ENCODE results near the gene VARS2. TPM values are rescaled to one million over a fixed set of nuclear protein-coding genes. Genes with fewer than 3 reads are reported as not detected.
"Not testable (repeated sequence)": the region's sequence is repeated elsewhere in the genome, so short reads cannot be mapped to it uniquely, and the experiment has no call there.

VARS2 gene
- polyA plus RNA-seq, 1 donor (not counting 4 experiments of a cell fraction or from before 2014, with no cell fraction given) = 13.8 TPM

DNA sequence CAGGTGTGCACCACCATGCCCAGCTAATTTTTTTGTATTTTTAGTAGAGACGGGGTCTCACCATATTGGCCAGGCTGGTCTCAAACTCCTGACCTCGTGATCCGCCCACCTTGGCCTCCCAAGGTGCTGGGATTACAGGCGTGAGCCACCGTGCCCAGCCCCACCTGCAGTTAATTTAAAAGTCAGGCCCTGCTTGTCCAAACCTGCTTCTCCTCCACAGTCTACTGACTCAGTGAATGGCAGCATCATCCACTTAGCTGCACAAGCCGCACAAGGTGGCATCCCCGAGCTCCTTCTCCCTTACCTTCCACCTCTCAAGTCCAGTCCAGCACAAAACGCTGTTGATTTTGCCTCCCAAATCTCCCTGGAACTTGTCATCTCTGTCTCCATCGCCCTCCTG, 11.8 kb upstream of the VARS2 start:
- not testable (repeated sequence) for H3K9me1 ChIP-seq (ENCODE audit: control insufficient read depth, extremely low read depth, insufficient read depth, low read length)

DNA sequence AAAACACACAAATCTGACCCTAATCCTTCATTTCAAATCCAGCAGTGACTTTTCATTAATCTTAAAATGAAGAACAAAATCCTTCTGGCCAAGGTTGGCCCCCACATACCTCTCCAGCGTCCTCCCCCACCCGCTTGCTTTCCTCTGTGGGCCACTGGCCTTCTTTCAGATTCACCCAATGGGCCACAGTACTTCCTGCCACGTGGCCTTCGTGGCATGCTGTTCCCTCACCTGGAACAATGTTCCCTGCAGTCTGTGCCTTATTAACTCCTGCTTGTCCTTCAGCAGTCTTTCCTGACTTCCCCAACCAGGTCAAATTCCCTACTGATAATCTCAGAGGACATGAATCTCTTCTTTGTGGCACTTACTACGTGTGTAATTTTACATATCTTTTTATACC, 11.3 kb upstream of the VARS2 start:
- no peak overlapping the region for H2AFZ ChIP-seq (ENCODE audit: control insufficient read depth, low read length)
- H3K27ac ChIP-seq (ENCODE audit: control insufficient read depth, insufficient read depth, low read length) = peak overlapping the region; percentile 13
- no peak for DNase-seq (ENCODE audit: low read depth, low spot score)
- TF ChIP-seq, protein P1, sequence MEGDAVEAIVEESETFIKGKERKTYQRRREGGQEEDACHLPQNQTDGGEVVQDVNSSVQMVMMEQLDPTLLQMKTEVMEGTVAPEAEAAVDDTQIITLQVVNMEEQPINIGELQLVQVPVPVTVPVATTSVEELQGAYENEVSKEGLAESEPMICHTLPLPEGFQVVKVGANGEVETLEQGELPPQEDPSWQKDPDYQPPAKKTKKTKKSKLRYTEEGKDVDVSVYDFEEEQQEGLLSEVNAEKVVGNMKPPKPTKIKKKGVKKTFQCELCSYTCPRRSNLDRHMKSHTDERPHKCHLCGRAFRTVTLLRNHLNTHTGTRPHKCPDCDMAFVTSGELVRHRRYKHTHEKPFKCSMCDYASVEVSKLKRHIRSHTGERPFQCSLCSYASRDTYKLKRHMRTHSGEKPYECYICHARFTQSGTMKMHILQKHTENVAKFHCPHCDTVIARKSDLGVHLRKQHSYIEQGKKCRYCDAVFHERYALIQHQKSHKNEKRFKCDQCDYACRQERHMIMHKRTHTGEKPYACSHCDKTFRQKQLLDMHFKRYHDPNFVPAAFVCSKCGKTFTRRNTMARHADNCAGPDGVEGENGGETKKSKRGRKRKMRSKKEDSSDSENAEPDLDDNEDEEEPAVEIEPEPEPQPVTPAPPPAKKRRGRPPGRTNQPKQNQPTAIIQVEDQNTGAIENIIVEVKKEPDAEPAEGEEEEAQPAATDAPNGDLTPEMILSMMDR (optimal IDR thresholded peaks at IDR 0.05 in 1 of 3, IDR thresholded peaks at IDR 0.05 in 1 of 3, conservative IDR thresholded peaks at IDR 0.05 in 1 of 3; ENCODE audit: extremely low read depth in 1 of 3, insufficient read depth in 2 of 3, low read length in 3 of 3) = no peak
- TF ChIP-seq EZH2 (IDR thresholded peaks at IDR 0.05; ENCODE audit: low read length) = no peak
- H3K4me2 ChIP-seq (ENCODE audit: control insufficient read depth, extremely low read depth, insufficient read depth, low read depth, low read length) = peak overlapping the region; percentile 50
- H3K36me3 ChIP-seq (ENCODE audit: control insufficient read depth in 2 of 2, extremely low read depth in 1 of 2, insufficient read depth in 2 of 2, low read length in 2 of 2) = peaks cover 24 to 27% of the 10 kb centered on the region in 2 experiments
- H3K4me1 ChIP-seq (ENCODE audit: control insufficient read depth, extremely low read depth, insufficient read depth, low read length) = peaks cover 9% of the 10 kb centered on the region
- H3K79me2 ChIP-seq (ENCODE audit: control insufficient read depth, insufficient read depth, low read length) = no peaks in the 10 kb centered on the region
- H3K9ac ChIP-seq (ENCODE audit: control insufficient read depth, extremely low read depth, insufficient read depth, low read length) = no peak overlapping the region
- dilution Hi-C loops (cut with MboI; ENCODE audit: extremely low pct_ligation_motif_present, low sequenced_read_pairs) = no loop called here
- no peaks in the 10 kb centered on the region for H3K9me1 ChIP-seq (ENCODE audit: control insufficient read depth, extremely low read depth, insufficient read depth, low read length)
- no peak overlapping the region for H3K4me3 ChIP-seq (ENCODE audit: control insufficient read depth in 2 of 3, extremely low read depth in 1 of 3, insufficient read depth in 2 of 3, low read depth in 1 of 3, low read length in 3 of 3)
- H4K20me1 ChIP-seq (ENCODE audit: control insufficient read depth, extremely low read depth, insufficient read depth, low read length) = no peaks in the 10 kb centered on the region
- no peaks in the 10 kb centered on the region for H3K9me3 ChIP-seq (ENCODE audit: control insufficient read depth, low read depth, low read length)
- no peaks in the 10 kb centered on the region for H3K27me3 ChIP-seq (ENCODE audit: control insufficient read depth, extremely low read depth, insufficient read depth, low read length)
- FAIRE-seq = no peak

More for the DNA sequence above, 11.8 kb upstream of the VARS2 start:
- H3K27ac ChIP-seq (ENCODE audit: control insufficient read depth, insufficient read depth, low read length); H4K20me1 ChIP-seq (ENCODE audit: control insufficient read depth, extremely low read depth, insufficient read depth, low read length); DNase-seq (ENCODE audit: low read depth, low spot score); dilution Hi-C loops (cut with MboI; ENCODE audit: extremely low pct_ligation_motif_present, low sequenced_read_pairs); H3K4me3 ChIP-seq (ENCODE audit: control insufficient read depth in 2 of 3, extremely low read depth in 1 of 3, insufficient read depth in 2 of 3, low read depth in 1 of 3, low read length in 3 of 3); H3K9ac ChIP-seq (ENCODE audit: control insufficient read depth, extremely low read depth, insufficient read depth, low read length); H3K79me2 ChIP-seq (ENCODE audit: control insufficient read depth, insufficient read depth, low read length); H3K4me1 ChIP-seq (ENCODE audit: control insufficient read depth, extremely low read depth, insufficient read depth, low read length); H3K9me3 ChIP-seq (ENCODE audit: control insufficient read depth, low read depth, low read length); H3K27me3 ChIP-seq (ENCODE audit: control insufficient read depth, extremely low read depth, insufficient read depth, low read length); H2AFZ ChIP-seq (ENCODE audit: control insufficient read depth, low read length): not testable (repeated sequence)
- H3K36me3 ChIP-seq (ENCODE audit: control insufficient read depth in 2 of 2, extremely low read depth in 1 of 2, insufficient read depth in 2 of 2, low read length in 2 of 2) = peaks cover 29 to 31% of the 10 kb centered on the region in 2 experiments
- H3K4me2 ChIP-seq (ENCODE audit: control insufficient read depth, extremely low read depth, insufficient read depth, low read depth, low read length) = peak overlapping the region; percentile 50
- TF ChIP-seq, protein P1 (optimal IDR thresholded peaks at IDR 0.05 in 1 of 3, IDR thresholded peaks at IDR 0.05 in 1 of 3, conservative IDR thresholded peaks at IDR 0.05 in 1 of 3; ENCODE audit: extremely low read depth in 1 of 3, insufficient read depth in 2 of 3, low read length in 3 of 3) = peak in 1 of 3 experiments; percentile 14
- peak; percentile 20 for FAIRE-seq

All from keratinocyte (primary cell).